ENCODE results near the gene SETDB1.
A peak's percentile ranks its signal among the peaks of the same experiment; 100 is the strongest.

Gene SETDB1

GRCh38 chr1:150992626-150993025 is 66.5 kb downstream of the SETDB1 start:
- Mint-ChIP-seq H3K4me1 (ENCODE audit: low read depth in 2 of 2) (peaks cover 4 to 5% of the 10 kb centered on the region in 2 donors), H3K9me3 (no peaks in the 10 kb centered on the region), H3K4me3 (no peak overlapping the region), H3K27me3 (peaks cover 0 to 8% of the 10 kb centered on the region in 2 donors), H3K27ac (no peak overlapping the region), H3K36me3 (ENCODE audit: insufficient read depth) (no peaks in the 10 kb centered on the region)
- DNase-seq (no peak), ATAC-seq (replicated peaks) (no peak)

- ATAC-seq (replicated peaks) (no peak), DNase-seq (no peak)
- Mint-ChIP-seq H3K27ac (no peak overlapping the region), H3K4me1 (ENCODE audit: low read depth in 2 of 2) (peaks cover 4 to 5% of the 10 kb centered on the region in 2 donors), H3K4me3 (no peak overlapping the region), H3K36me3 (ENCODE audit: insufficient read depth) (no peaks in the 10 kb centered on the region), H3K27me3 (peaks cover 0 to 8% of the 10 kb centered on the region in 2 donors), H3K9me3 (no peaks in the 10 kb centered on the region)
Measured at GRCh38 chr1:150994248-150994647, 68.1 kb downstream of the SETDB1 start.

- H3K27ac Mint-ChIP-seq, result peak overlapping the region; percentile 68 to 80
- ATAC-seq (replicated peaks) (no peak), DNase-seq (no peak)
- H3K36me3 Mint-ChIP-seq (ENCODE audit: insufficient read depth), result no peaks in the 10 kb centered on the region
- no peaks in the 10 kb centered on the region for H3K9me3 Mint-ChIP-seq
- H3K27me3 Mint-ChIP-seq, result peaks cover 0 to 8% of the 10 kb centered on the region in 2 donors
- peak overlapping the region; percentile 37 to 61 for H3K4me3 Mint-ChIP-seq
- peaks cover 4 to 5% of the 10 kb centered on the region in 2 donors for H3K4me1 Mint-ChIP-seq (ENCODE audit: low read depth in 2 of 2)
Measured at GRCh38 chr1:150995460-150995859, 69.3 kb downstream of the SETDB1 start.

GRCh38 chr1:150995896-150996295 is 69.7 kb downstream of the SETDB1 start:
- no peaks in the 10 kb centered on the region for H3K9me3 Mint-ChIP-seq
- H3K27ac Mint-ChIP-seq, result peak overlapping the region; percentile 68 to 80
- H3K4me3 Mint-ChIP-seq, result peak overlapping the region; percentile 37 to 61
- ATAC-seq (replicated peaks), result peak; percentile 54
- no peaks in the 10 kb centered on the region for H3K36me3 Mint-ChIP-seq (ENCODE audit: insufficient read depth)
- DNase-seq, result peak; percentile 28 to 52 (median 46)
- H3K27me3 Mint-ChIP-seq, result peaks cover 0 to 8% of the 10 kb centered on the region in 2 donors
- peaks cover 4 to 5% of the 10 kb centered on the region in 2 donors for H3K4me1 Mint-ChIP-seq (ENCODE audit: low read depth in 2 of 2)

GRCh38 chr1:150997126-150997872 is 71.1 kb downstream of the SETDB1 start:
- Mint-ChIP-seq H3K9me3 (no peaks in the 10 kb centered on the region), H3K4me3 (no peak overlapping the region), H3K4me1 (ENCODE audit: low read depth in 2 of 2) (peaks cover 4 to 5% of the 10 kb centered on the region in 2 donors), H3K27me3 (peaks cover 0 to 8% of the 10 kb centered on the region in 2 donors), H3K27ac (no peak overlapping the region), H3K36me3 (ENCODE audit: insufficient read depth) (no peaks in the 10 kb centered on the region)
- DNase-seq (no peak), ATAC-seq (replicated peaks) (no peak)

GRCh38 chr1:150997949-150998348 is 71.8 kb downstream of the SETDB1 start:
- H3K9me3 Mint-ChIP-seq, result no peaks in the 10 kb centered on the region
- peaks cover 9 to 10% of the 10 kb centered on the region in 2 donors for H3K4me1 Mint-ChIP-seq (ENCODE audit: low read depth in 2 of 2)
- DNase-seq, result no peak
- no peak overlapping the region for H3K27ac Mint-ChIP-seq
- no peaks in the 10 kb centered on the region for H3K36me3 Mint-ChIP-seq (ENCODE audit: insufficient read depth)
- no peak overlapping the region for H3K4me3 Mint-ChIP-seq
- no peak for ATAC-seq (replicated peaks)
- peaks cover 0 to 8% of the 10 kb centered on the region in 2 donors for H3K27me3 Mint-ChIP-seq

- DNase-seq, result no peak
- H3K4me1 Mint-ChIP-seq (ENCODE audit: low read depth in 2 of 2), result peaks cover 11 to 13% of the 10 kb centered on the region in 2 donors
Measured at GRCh38 chr1:150999051-150999674, 73.0 kb downstream of the SETDB1 start.

GRCh38 chr1:150999926-151000325 is 73.8 kb downstream of the SETDB1 start:
- no peaks in the 10 kb centered on the region for H3K9me3 Mint-ChIP-seq
- ATAC-seq (replicated peaks), result no peak
- peaks cover 0 to 8% of the 10 kb centered on the region in 2 donors for H3K27me3 Mint-ChIP-seq
- no peak overlapping the region for H3K4me3 Mint-ChIP-seq
- no peaks in the 10 kb centered on the region for H3K36me3 Mint-ChIP-seq (ENCODE audit: insufficient read depth)
- H3K27ac Mint-ChIP-seq, result no peak overlapping the region
- peaks cover 11 to 13% of the 10 kb centered on the region in 2 donors for H3K4me1 Mint-ChIP-seq (ENCODE audit: low read depth in 2 of 2)
- no peak for DNase-seq

More at GRCh38 chr1:150999051-150999674, 73.0 kb downstream of the SETDB1 start:
- Mint-ChIP-seq H3K36me3 (ENCODE audit: insufficient read depth) (no peaks in the 10 kb centered on the region), H3K9me3 (no peaks in the 10 kb centered on the region), H3K27ac (no peak overlapping the region), H3K27me3 (peaks cover 0 to 8% of the 10 kb centered on the region in 2 donors), H3K4me3 (no peak overlapping the region)
- no peak for ATAC-seq (replicated peaks)

- no peak for DNase-seq
- H3K4me3 Mint-ChIP-seq, result no peak overlapping the region
- H3K9me3 Mint-ChIP-seq, result no peaks in the 10 kb centered on the region
- ATAC-seq (replicated peaks), result no peak
- H3K27ac Mint-ChIP-seq, result no peak overlapping the region
- peaks cover 12 to 13% of the 10 kb centered on the region in 2 donors for H3K4me1 Mint-ChIP-seq (ENCODE audit: low read depth in 2 of 2)
- peaks cover 0 to 8% of the 10 kb centered on the region in 2 donors for H3K27me3 Mint-ChIP-seq
- peaks cover 4% of the 10 kb centered on the region for H3K36me3 Mint-ChIP-seq (ENCODE audit: insufficient read depth)
Measured at GRCh38 chr1:151000408-151000807, 74.2 kb downstream of the SETDB1 start.

GRCh38 chr1:151001602-151002001 is 75.4 kb downstream of the SETDB1 start:
- Mint-ChIP-seq H3K27me3 (peaks cover 0 to 8% of the 10 kb centered on the region in 2 donors), H3K4me1 (ENCODE audit: low read depth in 2 of 2) (peaks cover 15 to 17% of the 10 kb centered on the region in 2 donors), H3K9me3 (no peaks in the 10 kb centered on the region), H3K36me3 (ENCODE audit: insufficient read depth) (peaks cover 8% of the 10 kb centered on the region), H3K27ac (no peak overlapping the region), H3K4me3 (no peak overlapping the region)
- ATAC-seq (replicated peaks) (no peak), DNase-seq (no peak)

GRCh38 chr1:151002051-151002450 is 75.9 kb downstream of the SETDB1 start:
- Mint-ChIP-seq H3K9me3 (no peaks in the 10 kb centered on the region), H3K4me1 (ENCODE audit: low read depth in 2 of 2) (peaks cover 20% of the 10 kb centered on the region in 2 donors), H3K36me3 (ENCODE audit: insufficient read depth) (peaks cover 8% of the 10 kb centered on the region), H3K27ac (no peak overlapping the region), H3K27me3 (peaks cover 0 to 5% of the 10 kb centered on the region in 2 donors), H3K4me3 (no peak overlapping the region)
- DNase-seq (no peak), ATAC-seq (replicated peaks) (no peak)

- Mint-ChIP-seq H3K4me3 (peak overlapping the region; percentile 9 to 35), H3K27ac (peak overlapping the region in 1 of 2 donors; percentile 55), H3K36me3 (ENCODE audit: insufficient read depth) (peaks cover 11% of the 10 kb centered on the region), H3K9me3 (no peaks in the 10 kb centered on the region), H3K27me3 (no peaks in the 10 kb centered on the region), H3K4me1 (ENCODE audit: low read depth in 2 of 2) (peaks cover 25 to 26% of the 10 kb centered on the region in 2 donors)
- DNase-seq, result no peak
- no peak for ATAC-seq (replicated peaks)
Measured at GRCh38 chr1:151002611-151003010, 76.4 kb downstream of the SETDB1 start.

GRCh38 chr1:151003180-151003579 is 77.0 kb downstream of the SETDB1 start:
- Mint-ChIP-seq H3K27me3 (no peaks in the 10 kb centered on the region), H3K36me3 (ENCODE audit: insufficient read depth) (peaks cover 15% of the 10 kb centered on the region), H3K27ac (peak overlapping the region in 1 of 2 donors; percentile 55), H3K4me1 (ENCODE audit: low read depth in 2 of 2) (peaks cover 29 to 30% of the 10 kb centered on the region in 2 donors), H3K4me3 (no peak overlapping the region), H3K9me3 (no peaks in the 10 kb centered on the region)
- no peak for ATAC-seq (replicated peaks)
- DNase-seq, result no peak
